Fibroblast of lung (primary cell): Measurements from ENCODE around the gene DHDH.

Source experiments
- CTCF ChIP-seq, 2 donors: IDR thresholded peaks in 1 of 2; conservative IDR thresholded peaks in 1 of 2; 1 replicate in 1 of 2; 2 replicates in 1 of 2; pipeline ENCODE4 v1.5.1; 2011 to 2012; ENCODE audit warnings: low read length in 2 of 2, control low read depth in 1 of 2, inconsistent platforms in 1 of 2, low read depth in 1 of 2, mild to moderate bottlenecking in 1 of 2
- EZH2 ChIP-seq: IDR thresholded peaks from 2 replicates; pipeline ENCODE4 v1.5.1; 2012; ENCODE audit warnings: low read length, control low read depth, mild to moderate bottlenecking; ENCODE audit errors: missing control alignments

DNA sequence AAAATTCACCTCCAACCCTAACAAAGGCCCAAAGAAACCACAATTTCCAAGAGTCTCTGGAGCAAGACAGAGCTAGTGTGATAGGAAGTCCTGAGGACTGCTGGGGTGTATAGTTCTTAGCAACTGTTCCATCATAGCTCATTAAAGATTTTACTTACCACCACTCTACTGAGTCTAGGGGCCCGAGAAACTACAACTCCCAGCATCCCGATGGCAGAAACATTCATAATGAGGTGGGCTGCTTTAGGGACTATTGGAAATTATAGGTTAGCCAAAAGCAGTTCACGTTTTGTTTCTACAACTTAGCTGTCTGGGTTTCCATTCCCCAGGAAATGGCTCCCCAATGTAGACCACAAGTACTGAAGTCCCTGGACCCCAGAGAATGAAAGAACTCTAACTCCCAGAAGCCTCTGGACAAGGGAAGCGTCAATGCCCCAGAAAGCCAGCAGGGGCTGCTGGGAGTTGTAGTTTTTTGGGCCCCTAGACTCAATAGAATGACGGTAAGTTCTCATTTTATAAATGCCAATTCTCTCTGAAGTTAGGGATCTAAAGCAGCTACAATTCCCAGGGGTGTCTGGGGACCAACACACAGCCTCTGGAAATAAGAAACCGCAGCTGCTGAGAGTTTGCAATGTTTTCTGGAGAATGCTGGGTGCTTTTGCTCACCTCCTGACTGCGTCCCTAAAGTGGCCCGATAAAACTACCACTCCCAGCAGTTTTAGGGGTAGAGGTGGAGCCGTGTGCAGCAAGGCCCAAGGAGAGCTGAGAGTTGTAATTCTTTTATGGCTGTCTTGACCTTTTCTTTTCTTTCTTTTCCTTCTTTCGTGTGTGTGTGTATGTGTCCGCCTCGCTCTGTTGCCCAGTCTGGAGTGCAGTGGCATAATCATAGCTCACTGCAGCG is 42.7 kb downstream of the DHDH start:
- TF ChIP-seq EZH2 (no peak), CTCF (conservative IDR thresholded peaks at IDR 0.05 in 1 of 2, IDR thresholded peaks at IDR 0.05 in 1 of 2; ENCODE audit: low read depth in 1 of 2, low read length in 2 of 2) (peak in 1 of 2 donors; percentile 5)
